HG03159 (cell line): ENCODE data around the gene PIEZO2.
"Not testable (repeated sequence)": the region's sequence is repeated elsewhere in the genome, so short reads cannot be mapped to it uniquely, and the experiment has no call there.

Experiments
- ATAC-seq: cut with Tn5 transposase; IDR thresholded peaks from one replicate; pipeline ENCODE4 v1.9.1; 2021; ENCODE audit warnings: mild to moderate bottlenecking, moderate library complexity; ENCODE audit not compliant: unreplicated experiment

PIEZO2 gene

DNA sequence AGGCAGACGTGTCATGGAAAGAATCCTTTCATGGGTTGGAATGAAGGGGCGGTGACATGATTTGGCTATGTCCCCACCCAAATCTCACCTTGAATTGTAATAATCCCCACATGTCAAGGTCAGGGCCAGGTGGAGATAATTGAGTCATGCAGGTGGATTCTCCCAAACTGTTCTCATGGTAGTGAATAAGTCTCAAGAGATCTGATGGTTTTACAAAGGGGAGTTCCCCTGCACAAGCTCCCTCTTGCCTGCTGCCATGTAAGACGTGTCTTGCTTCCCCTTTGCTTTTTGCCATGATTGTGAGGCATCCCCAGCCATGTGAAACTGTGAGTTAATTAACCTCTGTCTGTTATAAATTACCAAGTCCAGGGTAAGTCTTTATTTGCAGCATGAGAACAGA, 215.7 kb downstream of the PIEZO2 start:
- not testable (repeated sequence) for ATAC-seq

DNA sequence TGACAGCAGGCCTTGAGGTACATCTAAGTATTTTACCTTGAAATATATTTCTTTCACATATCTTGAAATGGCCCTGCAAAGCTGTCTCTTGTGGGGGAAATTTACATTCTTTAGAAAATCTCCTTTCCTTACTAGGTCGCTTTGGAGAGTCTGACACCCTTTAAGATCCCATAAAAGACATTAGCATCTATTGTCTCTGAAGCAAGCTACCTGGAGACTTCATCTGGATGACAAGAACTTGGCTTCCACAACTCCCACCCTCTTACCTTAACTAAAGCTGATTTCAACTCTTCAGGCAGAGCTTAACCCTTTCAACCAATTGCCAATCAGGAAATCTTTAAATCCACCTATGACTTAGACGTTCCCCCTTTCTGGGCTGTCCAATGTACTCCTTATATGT, 219.3 kb downstream of the PIEZO2 start:
- ATAC-seq, result no peak

DNA sequence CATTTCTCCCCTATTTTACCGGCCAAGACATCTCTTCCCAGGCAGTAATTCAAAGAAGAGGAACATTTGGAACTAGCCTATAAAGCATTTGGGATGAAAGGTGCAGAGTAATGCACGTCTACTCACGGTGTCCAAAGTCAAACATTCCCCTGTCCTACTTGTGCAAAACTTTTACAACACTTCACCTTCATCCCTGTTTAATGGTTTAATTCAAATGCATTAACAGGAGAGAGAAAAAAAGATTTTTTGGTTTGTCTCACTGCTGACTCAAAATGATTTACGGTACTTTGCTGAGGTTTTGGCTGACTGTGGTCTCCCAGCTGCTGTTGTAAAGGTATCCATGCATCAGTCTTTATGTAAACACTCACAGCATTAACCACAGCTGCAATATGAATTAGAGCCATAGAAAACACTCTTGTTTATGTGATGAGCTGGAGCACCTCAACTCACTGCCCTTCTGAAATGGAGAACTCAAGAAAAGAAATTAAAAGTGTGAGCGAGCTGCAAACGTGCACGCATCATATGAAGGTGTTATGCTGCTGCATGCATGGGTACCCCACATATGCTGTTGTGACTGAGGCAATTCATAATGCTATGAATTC, 220.5 kb downstream of the PIEZO2 start:
- ATAC-seq, result peak; percentile 69

DNA sequence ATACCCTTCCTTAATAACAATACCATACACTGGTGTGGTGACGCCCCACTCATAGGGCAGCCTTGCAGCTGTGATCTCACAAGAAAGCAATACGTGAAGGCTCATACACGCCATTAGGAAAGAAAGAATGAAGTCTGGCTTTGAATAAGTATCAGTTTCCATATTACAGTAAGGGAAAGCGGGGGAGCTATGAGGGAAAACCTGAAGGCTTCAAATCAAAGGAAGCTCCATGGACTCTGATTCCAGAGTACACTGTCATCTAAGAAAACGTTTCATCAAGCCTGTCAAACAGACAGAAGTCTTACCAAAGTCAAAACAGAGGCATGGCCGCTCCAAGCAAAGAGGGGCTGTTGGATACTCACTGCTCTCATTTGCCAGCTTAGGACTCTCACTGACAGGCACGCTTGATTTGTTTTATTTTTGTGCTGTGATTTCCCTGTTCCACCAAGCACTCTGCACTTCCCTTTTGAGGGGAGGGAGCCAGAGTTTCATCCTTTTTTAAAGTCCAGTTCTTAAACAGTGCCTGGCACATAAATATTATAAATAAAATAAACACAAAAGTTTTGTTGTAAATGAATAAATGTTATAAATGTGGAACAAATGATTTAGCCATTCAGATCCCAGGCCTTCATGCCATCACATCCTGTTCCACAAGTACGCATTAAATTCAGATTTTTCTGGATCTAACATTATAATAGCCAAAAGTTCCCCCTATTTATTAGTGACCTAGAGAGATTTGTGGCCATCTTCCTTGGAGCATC, 221.2 kb downstream of the PIEZO2 start:
- ATAC-seq, result no peak

DNA sequence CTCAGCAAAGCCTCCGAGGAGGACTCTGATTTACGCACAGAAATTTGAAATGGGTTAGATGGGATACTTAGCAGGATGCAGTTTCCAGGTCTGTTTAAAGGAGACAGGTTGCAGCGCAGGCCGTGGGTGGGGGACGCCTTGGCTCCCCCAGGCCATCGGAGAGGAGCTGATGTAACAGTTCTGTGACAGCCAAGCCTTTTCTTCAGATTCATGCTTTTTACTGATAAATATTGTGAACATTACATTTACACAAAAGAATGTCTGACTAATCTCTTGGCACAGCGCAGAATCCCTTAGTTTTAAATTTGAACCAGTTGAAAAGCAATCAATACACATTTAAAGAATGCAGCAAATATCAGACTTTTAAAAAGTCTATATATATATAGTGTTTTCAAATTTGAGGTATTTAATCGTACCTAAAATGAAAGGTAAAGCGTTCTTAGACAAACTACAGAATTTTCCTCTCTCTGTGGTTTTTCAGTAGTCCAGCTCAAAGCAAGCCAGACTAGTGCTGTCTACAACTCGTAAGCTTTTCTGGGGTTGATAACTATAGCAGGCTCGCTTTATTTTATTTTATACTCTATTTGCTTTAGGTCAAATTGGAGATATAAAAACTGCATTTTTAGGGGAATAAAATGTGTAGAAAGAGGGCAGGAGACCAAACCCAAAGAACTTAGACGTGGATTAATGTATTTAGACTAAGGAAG, 221.9 kb downstream of the PIEZO2 start:
- no peak for ATAC-seq

DNA sequence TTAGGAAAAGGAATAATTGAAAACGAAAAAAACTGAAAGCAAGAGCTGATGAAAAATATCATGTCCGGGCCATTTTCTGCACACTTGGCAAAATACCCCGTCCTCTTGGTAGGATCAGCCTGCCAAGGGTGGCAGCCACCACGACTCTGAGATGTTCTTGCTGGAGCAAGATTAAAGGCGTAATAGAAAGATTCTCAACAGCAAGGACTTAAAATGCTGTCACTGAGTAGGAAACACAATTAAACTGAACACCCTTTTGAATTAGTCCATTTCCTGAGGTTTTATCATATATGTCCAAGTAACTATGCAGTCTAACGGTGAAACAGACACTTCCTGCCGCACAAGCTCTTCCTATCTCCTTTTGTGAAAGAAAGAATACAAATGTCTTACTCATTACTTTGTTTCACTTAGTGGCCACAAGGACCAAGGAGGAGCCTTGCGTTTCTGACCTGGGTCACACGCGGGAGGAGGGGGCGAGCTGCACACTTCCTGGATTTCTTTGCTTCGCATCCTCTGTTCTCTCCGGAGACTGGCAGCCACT, 222.7 kb downstream of the PIEZO2 start:
- ATAC-seq, result no peak

DNA sequence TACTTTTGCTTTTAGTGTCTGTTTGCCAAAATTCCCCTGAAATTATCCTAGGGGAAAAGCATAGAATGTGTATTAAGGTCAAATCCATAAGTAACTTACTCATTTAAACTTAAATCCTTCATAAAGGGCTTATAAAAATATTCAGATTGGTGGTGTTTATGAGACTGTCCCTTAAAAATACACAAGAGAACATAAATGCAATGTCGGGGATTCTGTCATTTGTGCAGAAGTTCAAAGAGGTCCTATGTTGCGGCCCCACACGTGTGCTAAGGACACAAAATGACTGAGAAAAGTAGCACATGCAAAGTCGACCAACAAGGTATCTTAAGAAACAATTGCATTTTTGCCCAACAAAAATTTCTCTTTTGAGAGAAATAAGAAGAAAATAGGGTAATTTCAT, 225.1 kb downstream of the PIEZO2 start:
- ATAC-seq, result no peak

DNA sequence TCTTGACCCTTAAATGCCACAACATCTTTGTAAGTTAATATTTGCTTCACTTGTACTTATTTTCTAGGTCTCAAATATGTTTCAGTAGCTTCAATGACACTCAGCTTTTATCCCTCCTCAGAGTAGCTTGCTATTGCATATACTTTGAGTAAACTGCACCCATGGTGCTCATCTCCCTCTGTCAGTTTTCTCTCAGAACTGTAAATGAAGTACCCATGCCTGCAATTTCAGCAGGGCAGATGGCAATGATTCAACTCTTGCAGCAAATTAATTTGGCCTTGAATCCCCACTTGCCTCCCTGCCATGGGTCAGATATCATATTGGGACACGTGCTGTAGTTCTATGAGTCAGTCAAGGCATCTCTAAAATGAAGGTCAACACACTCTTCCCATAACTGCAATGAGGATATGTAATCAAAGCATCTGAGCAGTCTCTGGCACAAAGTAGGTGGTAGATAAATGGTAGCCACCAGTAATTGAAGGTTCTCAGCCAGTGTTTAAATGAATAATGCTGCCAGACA, 225.8 kb downstream of the PIEZO2 start:
- ATAC-seq, result no peak

DNA sequence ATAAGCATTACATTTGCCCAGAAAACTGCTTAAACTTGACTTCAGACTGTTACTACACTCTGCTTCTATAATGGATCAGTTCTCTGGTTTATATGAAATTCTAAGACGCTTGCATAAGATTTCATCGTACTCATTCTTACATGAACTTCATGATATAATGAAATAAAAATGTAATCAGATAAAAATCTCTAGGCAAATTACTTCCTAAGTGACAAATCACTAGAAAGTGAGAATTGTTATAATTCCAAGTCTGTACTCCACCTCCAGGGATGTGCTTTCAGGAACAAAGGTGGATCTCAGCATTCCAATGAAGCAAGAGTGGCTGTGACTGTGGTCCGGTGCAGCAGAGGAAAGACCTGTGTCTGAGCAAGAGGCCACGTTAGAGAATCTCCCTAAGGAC, 226.2 kb downstream of the PIEZO2 start:
- ATAC-seq, result no peak

DNA sequence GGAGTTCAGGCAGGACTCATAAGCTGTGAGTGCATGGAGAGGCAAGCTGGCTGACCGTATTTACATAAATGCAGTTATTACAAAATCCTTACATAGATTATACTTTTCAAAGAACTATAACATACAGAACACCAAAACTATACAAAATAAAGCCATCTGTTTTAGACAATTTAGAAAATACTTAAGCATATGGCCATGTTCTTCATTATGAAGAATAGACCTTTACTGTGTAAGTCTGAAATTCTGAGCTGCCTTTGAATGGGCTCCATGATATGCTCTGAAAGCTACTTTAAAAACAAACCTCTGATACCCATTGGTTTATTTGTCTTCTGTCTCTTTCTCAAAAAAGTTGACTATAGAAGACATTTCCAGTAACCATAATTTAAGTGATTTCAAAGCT, 226.7 kb downstream of the PIEZO2 start:
- ATAC-seq, result not testable (repeated sequence)

DNA sequence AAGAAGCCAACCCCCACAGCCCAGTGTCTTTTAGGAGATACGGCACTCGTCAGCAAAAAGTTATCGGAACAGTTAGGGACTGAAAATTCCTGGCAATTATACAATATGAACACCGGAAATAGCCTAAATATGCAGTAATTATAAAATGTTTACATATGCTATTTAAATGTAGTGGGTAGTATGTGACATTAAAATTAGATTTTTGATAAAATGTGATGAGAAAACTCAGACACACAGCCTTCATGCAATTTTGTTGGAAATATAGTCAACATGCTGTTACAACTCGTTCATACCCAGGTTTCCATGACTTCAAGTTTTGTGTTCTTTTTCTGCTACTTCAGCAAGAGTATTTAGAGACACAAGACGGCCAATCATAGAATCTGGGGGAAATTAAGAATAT, 229.1 kb downstream of the PIEZO2 start:
- ATAC-seq, result not testable (repeated sequence)

DNA sequence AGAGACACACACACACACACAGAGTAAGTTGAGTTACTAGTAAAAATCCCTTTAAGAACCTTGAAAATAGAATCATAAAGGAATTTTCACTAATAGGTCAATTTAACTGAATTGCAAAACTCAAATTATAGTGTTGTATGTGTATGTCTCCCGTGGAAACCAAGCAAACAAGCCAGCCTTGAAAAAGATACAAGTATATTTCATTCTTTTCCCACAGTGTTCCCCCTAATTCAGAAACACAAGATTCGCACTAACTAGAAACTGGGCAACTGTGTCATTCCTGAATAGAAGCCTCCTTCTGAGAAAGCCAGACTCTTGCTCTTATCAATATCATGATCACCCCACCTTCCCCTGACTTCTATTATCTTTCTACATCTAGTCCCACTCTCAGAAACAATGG, 229.5 kb downstream of the PIEZO2 start:
- no peak for ATAC-seq

DNA sequence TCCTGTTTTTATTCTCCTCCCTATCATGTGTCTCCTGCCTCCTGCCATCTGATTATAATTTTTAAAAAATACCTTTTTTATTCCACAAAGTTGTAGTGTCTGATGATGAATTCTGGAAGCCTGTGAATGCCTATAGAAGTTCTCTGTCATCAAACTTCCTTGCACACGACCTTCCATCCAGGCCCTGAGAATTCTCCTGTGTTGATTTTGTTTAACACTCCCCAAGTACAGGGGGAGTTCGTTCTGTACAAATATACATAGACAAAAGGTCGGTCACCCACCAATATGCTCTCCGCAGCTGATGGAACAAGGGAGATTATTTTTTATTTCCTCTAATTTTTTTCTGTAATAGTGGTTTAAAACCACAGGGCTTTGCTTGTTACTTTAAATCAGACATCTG, 232.5 kb downstream of the PIEZO2 start:
- no peak for ATAC-seq

DNA sequence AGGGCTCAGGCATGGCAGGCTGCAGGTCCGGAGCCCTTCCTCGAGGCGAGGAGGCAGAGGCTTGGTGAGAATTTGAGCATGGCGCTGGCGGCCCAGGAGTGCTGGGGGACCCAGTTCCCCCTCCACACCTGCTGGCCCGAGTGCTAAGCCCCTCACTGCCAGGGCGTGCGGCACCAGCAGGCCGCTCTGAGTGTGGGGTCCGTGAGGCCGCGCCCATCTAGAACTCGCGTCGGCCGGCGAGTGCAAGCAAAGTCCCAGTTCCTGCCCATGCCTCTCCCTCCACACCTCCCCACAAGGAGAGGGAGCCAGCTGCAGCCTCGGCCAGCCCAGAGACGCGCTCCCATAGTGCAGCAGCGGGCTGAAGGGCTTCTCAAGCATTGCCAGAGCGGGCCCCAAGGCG, 233.0 kb downstream of the PIEZO2 start:
- ATAC-seq, result no peak

DNA sequence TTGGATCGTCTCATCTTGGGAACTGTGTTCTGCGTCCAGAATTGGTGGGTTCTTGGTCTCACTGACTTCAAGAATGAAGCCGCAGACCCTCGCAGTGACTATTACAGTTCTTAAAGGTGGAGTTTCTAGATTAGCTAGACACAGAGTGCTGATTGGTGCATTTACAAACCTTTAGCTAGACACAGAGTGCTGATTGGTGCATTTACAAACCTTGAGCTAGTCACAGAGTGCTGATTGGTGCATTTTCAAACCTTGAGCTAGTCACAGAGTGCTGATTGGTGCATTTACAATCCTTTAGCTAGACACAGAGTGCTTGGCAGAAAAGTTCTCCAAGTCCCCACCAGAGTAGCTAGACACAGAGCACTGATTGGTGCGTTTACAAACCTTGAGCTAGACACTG, 233.6 kb downstream of the PIEZO2 start:
- ATAC-seq, result not testable (repeated sequence)

DNA sequence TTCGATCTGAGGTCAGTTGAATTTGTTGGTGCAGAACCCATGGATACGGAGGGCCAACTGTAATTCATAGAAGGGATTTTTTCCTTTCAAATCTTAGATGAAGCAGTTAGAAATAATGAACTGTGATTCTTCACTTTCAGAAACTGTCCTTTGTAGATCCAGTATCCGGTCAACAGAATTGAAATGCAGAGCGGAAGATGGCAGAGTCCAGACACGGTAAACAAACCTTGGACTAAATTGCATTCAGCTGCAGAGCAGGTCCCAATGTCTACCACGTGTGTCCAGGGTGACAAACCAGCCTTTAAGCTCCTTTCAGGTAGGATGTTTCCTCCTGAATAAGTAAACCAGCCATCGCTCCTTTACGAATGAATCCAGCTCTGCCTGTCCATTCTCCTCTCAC, 234.8 kb downstream of the PIEZO2 start:
- not testable (repeated sequence) for ATAC-seq

DNA sequence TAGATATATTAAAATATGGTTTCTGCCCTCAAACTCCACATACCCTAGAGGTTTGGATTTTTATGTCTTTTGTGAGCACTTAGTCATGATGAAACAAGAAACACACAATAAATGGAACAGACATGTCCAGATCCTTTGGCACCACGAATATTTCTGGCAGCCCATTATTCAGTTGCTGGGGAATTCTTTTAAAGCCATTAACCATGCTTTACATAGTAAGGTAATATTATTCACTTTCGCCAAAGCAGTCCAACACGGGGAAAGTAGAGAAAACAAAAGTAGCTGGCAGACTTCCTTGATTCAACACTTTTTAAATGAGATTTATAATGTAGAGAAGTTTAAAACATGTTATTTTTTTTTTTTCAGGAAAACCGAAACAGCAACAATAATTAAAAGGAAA, 235.4 kb downstream of the PIEZO2 start:
- ATAC-seq, result no peak

DNA sequence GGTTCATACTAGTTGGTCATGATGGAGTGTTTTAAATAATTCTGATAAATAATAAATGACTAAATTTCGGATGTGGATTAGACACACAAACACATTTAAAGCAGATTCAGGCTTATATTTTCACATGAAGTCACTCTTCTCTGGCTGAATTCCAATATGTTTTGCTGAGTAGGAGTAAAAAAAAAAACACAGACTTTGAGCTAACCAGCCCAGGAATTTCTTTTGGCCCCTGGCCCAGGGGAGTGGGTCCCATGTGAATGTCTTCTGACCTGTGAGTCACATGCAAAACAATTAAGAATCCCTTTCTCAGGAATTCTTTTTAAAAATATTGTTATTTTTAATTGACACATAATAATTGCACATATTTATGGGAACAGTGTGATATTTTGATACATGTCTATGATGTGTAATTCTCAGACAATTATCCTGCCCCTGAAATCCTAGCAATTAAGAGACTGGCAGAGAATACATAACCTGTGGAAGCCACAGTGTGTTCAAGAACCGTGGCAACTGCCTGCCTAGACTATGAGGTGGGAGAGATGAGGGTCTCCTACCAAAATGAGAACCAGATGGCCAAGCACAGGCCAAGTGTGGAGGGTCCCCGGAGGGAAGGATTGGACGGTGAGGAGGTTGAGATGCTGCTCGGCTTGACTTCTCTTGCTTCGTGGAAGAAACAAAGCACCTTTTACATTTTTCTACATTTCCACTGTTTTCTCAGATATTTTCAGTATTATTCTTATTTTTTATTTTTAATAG, 236.4 kb downstream of the PIEZO2 start:
- no peak for ATAC-seq

DNA sequence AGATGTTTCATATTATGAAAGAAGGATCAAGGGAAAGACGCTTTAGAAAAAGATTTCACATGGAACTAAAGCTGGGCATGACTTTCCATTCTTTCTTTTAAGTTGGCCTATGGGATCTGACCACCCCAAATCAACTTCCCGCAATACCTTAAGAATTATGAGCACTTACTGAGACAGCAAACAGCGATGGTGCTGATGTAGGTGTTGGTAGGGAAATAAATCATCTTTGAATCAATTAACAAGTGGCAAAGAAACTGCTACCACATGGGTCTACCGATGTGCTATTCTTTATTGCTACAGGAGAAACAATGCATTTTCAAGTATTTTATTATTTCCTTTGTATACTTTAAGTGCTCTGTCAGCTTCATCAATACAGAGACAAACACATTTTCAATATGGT, 239.6 kb downstream of the PIEZO2 start:
- ATAC-seq, result no peak

DNA sequence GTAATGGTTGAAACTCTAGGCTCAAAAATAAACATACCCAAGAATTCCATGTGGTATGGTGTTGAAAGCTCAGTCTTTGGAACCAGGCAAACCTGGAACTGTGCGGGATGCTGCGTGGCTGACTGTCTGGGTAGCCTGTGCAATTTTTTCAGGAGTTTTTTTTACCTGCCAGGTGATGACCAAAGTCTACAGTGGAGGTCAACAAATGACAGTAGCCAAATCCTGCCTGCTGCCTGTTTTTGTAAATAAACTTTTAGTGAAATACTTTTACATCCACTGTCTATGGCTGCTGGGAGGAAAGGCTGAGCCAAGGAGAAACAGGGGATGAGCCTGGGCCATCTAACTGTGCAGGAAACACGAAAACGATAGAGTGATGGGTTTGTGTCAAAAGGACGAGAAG, 240.6 kb downstream of the PIEZO2 start:
- no peak for ATAC-seq

DNA sequence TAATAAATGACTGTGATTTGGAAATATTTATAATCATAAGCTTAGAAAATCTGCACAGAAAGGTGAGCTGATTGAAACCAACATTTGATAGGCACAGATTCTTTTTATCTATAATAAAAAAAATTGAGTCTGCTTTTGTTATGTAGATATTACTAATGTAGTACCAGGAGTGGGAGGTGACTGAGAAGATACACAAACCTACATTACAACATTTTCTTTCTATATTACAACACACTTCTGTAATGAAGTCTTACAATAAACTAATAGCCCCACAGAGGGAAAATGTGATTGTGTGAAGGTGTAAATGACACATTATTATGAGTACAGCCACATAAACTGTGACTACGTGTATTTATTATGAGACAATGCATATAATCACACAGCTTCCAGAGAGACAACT, 241.6 kb downstream of the PIEZO2 start:
- ATAC-seq, result no peak
